HG03095 (cell line): Measurements from ENCODE around the gene LARP1.

ENCODE experiments used
- ATAC-seq: cut with Tn5 transposase; IDR thresholded peaks from one replicate; pipeline ENCODE4 v1.9.1; 2021; ENCODE audit warnings: moderate library complexity; ENCODE audit not compliant: unreplicated experiment

The LARP1 gene

DNA sequence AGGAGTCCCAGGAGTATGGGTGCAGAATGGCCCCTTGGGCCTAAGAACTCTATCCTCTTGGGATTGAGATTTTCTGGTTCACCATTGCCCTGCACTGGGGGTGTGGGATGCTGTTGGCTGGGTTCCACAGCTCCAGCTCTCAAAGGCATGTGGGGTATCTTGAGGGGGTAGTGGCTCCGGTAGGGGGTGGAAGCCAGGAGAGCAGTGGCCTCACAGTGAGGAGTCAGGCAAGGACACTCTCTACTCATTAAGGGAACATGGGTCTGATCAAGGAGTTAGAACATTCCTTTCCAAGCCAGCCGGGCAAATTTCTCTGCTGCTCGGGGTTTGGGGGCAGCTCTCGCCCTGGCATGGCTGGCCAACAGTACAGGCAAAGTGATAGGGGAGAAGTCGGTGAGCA is 33.0 kb downstream of the LARP1 start:
- no peak for ATAC-seq

GRCh38 chr5:154791535-154791934 is 36.4 kb downstream of the LARP1 start:
- ATAC-seq: peak; percentile 91

DNA sequence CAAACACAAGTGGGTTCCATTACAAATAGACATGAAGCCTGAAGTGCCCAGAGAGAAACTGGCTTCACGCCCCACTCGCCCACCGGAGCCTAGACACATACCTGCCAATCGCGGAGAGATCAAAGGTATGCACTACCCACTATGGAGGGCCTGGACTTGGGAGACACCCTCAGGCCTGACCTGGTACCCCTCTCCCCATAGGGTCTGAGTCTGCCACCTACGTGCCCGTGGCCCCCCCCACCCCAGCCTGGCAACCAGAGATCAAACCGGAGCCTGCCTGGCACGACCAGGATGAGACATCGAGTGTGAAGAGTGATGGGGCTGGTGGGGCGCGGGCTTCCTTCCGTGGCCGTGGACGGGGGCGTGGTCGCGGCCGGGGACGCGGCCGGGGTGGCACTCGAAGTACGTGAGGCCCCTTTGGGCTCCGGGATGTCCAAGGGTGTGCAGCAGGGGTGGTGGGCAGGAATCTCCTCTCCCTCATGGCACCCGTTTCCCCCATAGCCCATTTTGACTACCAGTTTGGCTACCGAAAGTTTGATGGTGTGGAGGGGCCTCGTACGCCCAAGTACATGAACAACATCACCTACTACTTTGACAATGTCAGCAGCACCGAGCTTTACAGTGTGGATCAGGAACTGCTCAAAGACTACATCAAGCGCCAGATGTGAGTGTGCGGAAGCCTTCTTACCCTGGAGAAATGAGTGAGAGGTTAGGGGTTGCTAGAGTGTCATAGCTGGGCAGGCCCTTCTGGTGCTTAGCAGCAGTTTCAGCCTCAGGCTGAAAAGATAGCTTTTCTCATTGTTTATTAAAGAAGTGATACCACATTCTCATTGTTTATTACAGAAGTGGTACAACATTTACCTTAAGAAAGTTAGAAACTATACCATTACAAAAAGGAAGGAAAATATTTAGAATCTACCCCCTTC is 38.7 kb downstream of the LARP1 start:
- ATAC-seq: no peak

DNA sequence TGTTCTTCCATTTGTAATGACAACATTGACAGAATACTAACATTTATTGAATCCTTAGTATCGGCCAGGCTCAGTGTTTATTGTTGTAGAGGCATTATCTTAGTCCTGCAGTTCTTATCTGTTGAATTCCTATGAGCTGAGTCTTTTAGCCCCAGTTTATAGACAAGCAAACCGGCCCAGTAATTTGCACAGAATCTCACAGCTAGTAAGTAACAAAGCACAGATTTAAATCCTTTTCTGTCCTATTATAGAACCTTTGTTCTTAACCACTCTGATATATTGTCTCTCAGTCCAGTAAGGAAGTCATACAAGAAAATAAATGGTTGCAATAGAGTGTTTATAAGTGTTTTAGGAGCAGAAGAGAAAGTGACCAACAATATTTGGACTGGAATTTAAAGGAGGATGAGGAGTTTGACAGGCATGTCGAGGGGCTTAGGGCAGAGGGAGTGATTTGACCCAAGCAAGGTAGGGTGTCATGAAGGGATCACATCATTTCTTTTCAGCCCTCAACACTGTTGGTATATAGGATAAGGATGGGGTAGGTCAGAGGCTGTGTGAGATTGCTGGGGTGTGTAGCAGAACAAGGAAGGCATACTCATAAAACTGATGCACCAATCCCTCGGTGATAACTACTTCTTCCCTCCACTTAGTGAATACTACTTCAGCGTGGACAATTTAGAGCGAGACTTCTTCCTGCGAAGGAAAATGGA is 39.5 kb downstream of the LARP1 start:
- no peak for ATAC-seq

DNA sequence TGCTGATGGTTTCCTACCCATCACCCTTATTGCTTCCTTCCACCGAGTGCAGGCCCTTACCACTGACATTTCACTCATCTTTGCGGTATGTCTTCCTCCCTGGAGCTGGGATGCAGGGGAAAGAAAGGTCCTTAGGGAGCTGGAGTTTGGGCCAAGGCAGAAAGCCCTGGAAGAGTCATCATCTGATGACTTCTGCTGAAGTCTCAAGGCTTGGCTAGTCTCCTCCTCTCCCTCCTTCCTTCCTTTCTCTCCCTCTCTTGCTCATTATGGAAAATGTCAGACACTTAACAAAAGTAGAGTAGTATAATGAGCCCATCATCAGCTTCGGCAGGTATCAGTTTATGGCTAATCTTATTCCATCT is 40.0 kb downstream of the LARP1 start:
- no peak for ATAC-seq

GRCh38 chr5:154797762-154798161 is 42.6 kb downstream of the LARP1 start:
- no peak for ATAC-seq

GRCh38 chr5:154800582-154800981 is 45.4 kb downstream of the LARP1 start:
- ATAC-seq: no peak

GRCh38 chr5:154801083-154801482 is 45.9 kb downstream of the LARP1 start:
- ATAC-seq: no peak

GRCh38 chr5:154802050-154802449 is 46.9 kb downstream of the LARP1 start:
- no peak for ATAC-seq

GRCh38 chr5:154806176-154806575 is 51.0 kb downstream of the LARP1 start:
- no peak for ATAC-seq

GRCh38 chr5:154811239-154811638 is 56.1 kb downstream of the LARP1 start:
- ATAC-seq: no peak

- no peak for ATAC-seq
These were observed 56.7 kb downstream of the LARP1 start for GRCh38 chr5:154811653-154812465.

GRCh38 chr5:154813158-154813557 is 58.0 kb downstream of the LARP1 start:
- no peak for ATAC-seq

GRCh38 chr5:154813736-154814135 is 58.6 kb downstream of the LARP1 start:
- ATAC-seq: no peak

DNA sequence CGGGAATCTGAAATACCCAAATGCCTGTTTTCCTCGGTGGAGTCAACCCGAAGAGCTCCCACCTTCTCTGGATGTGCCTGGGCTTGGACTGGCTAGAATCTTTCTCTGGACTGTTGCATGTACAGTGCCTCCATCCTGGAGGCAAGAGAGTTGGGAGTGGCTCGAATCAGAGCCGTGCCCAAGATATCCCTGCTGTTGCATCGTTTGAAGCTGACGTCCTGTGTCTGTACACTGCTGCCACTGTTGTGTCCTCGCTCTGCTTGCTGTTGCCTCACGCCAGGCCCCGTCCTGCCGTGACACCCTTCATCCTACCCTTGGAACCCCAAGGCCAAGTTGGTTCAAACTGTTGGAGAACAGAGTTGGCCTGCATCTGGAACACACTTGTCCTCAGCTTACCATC is 59.8 kb downstream of the LARP1 start:
- ATAC-seq: no peak

DNA sequence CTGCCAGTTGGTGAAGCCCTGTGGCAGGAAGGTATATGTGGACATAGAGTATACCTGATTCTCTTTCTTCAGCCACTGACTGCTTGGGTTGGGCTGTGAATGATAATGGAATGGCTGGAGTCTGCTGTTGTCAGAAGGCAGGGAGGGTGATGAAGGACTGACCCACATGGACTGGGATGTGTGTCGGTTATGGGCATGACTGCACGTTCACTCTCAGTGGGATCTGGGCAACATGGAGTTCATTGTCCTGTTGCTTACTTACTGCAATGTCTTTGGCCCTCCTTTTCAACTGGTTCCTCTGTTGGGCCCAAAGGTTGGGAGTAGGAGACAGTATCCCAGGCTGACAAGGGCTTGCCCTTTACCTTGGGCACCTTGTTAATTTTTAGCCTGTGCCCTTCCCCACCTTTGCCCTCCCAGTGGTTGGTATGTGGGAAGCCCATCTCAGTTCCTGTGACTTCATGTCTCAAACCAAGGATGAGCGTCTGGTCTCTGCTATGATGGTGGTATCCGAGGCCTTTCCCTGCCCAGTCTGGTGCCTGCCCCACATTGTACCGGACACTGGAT is 60.6 kb downstream of the LARP1 start:
- ATAC-seq: no peak

- no peak for ATAC-seq
These were observed 61.8 kb downstream of the LARP1 start for GRCh38 chr5:154816891-154817492.

DNA sequence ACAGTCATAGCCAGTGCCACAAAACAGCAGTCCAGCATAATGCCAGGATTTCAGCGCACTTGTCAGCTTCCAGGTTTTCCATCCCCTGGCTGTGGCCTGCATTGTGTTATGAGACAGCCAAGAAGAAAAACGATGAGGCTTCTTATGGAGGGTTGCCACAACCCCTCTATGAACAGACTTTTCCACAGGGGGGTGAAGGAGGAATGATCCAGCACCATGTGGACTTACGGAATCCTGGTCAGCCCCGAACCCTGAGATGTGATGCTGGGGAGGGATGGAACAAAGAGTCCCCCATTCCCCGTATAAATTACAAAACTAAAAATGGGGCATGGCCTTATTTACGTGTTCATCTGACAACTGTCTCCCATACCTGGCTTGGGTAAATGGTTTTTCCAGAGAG is 62.6 kb downstream of the LARP1 start:
- no peak for ATAC-seq

DNA sequence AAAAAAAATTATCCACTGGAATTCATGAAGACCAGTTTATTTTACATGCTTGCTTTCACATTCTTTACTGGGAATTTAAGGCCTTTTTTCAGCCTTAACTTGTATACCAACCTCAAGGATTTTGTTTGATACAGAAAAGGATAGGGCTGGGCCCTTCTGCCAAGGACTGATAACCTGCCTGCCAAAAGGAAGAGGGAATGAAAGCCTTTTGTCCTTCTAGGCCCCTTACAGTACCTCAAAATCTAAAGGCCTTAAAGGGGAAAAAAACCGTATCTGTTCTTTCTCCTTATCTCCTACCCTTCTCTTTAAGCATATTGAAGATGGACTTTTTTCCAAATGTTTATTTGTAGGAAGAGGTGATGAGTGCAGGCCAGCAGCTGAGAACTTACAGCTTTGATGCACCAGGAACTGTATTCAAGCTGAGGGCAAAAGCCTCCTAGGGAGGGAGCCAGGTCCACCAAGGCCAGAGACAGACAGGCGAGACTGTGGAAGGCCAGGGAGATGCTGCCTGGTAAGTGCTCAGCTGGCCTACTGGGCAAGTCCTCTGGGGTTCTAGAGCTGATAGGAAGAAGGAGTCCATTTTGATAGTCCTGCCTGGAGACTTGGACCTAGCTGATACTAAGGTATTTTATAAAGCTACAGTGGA is 63.4 kb downstream of the LARP1 start:
- no peak for ATAC-seq

GRCh38 chr5:154819546-154819945 is 64.4 kb downstream of the LARP1 start:
- no peak for ATAC-seq
